NB4 (cell line): ENCODE data around the gene TRAF3.

Experiments
- CTCF ChIP-seq: IDR thresholded peaks from one replicate; pipeline ENCODE4 v1.5.1; 2012; ENCODE audit warnings: low read depth, low read length
- POLR2A ChIP-seq: IDR thresholded peaks from 2 replicates; pipeline ENCODE4 v1.6.1; 2011; ENCODE audit warnings: mild to moderate bottlenecking; ENCODE audit not compliant: insufficient read length; ENCODE audit errors: extremely low read depth

- TF ChIP-seq CTCF (no peak), POLR2A (no peak)
Measured at GRCh38 chr14:102806447-102806846, 29.2 kb downstream of the TRAF3 start.
